Activated CD4-positive, alpha-beta T cell treated with anti-CD3 and anti-CD28 coated beads for 24 hours (primary cell): ENCODE measurements around the gene FAM78A.
"Not testable (repeated sequence)": the region's sequence is repeated elsewhere in the genome, so short reads cannot be mapped to it uniquely, and the experiment has no call there.

Source experiments
- DNase-seq, 2 donors: peaks; one replicate each; pipeline ENCODE4 v3.0.0-alpha.2; 2020; ENCODE audit warnings: low read depth in 2 of 2

The FAM78A gene

GRCh38 chr9:131281119-131281965 lies 5.0 kb upstream of the FAM78A start:
- DNase-seq, result no peak

- DNase-seq, result no peak
Observed at GRCh38 chr9:131280660-131281059, 4.3 kb upstream of the FAM78A start.

GRCh38 chr9:131279863-131280570 lies 3.7 kb upstream of the FAM78A start:
- no peak for DNase-seq

GRCh38 chr9:131279196-131279862 lies 3.0 kb upstream of the FAM78A start:
- no peak for DNase-seq

GRCh38 chr9:131278702-131279111 lies 2.4 kb upstream of the FAM78A start:
- DNase-seq, result no peak

- DNase-seq, result no peak
Observed at GRCh38 chr9:131277910-131278701, 1.8 kb upstream of the FAM78A start.

GRCh38 chr9:131277287-131277909 lies 1.1 kb upstream of the FAM78A start:
- no peak for DNase-seq

GRCh38 chr9:131276891-131277286 lies 579 bp upstream of the FAM78A start:
- DNase-seq, result no peak

GRCh38 chr9:131275332-131276093 lies 797 bp downstream of the FAM78A start:
- no peak for DNase-seq

- no peak for DNase-seq
Observed at GRCh38 chr9:131274674-131275331, 1.5 kb downstream of the FAM78A start.

- no peak for DNase-seq
Observed at GRCh38 chr9:131273856-131274673, 2.2 kb downstream of the FAM78A start.

- no peak for DNase-seq
Observed at GRCh38 chr9:131273146-131273855, 3.0 kb downstream of the FAM78A start.

GRCh38 chr9:131272212-131272611 lies 4.1 kb downstream of the FAM78A start:
- DNase-seq, result no peak

GRCh38 chr9:131271506-131271931 lies 4.8 kb downstream of the FAM78A start:
- DNase-seq, result no peak

- not testable (repeated sequence) for DNase-seq
Observed at GRCh38 chr9:131271016-131271273, 5.4 kb downstream of the FAM78A start.

- DNase-seq, result no peak
Observed at GRCh38 chr9:131270171-131271015, 5.9 kb downstream of the FAM78A start.
